ENCODE results near the gene ZKSCAN2. TPM values are rescaled to one million over a fixed set of nuclear protein-coding genes. Genes with fewer than 3 reads are reported as not detected.

The ZKSCAN2 gene
- total RNA-seq (2022; extraction: Qiagen RNA extraction; ENCODE audit: low read depth), result 1.5 to 2.5 TPM (median 2.1 TPM) in 5 replicates

DNA sequence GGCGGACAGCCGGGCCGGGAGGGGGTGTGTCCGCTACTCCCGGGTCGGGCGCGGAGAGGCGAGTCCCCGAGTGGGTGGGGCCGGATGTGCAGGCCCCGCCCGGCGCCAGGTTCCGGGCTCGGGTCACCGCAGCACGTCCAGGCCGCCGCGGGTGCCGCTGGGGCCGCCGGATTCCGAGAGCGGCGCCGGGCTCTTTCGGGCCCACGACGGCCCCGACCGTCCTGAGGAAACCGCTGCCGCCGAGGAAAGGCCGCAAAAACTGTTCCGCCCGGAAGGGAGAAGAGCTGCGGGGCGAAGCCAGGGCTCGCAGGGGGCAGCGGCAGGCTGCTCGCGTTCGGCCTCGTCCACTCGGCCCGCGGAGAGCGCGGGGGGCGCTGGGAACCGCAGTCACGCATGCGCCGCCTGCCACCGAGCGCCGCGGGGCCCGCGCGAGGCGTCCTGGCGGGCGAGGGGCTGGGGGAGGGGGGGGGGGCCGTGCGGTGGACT is at the start of gene ZKSCAN2:
TSS of gene ZKSCAN2 (minus strand) at position 376 of the 486 bp plus-strand sequence. CDS start 718 bp downstream, outside the sequence.

Other genes starting within 250 kb of the ZKSCAN2 start
- gene ARHGAP17, start 242.5 kb downstream of the ZKSCAN2 start, total RNA-seq (2022; extraction: Qiagen RNA extraction; ENCODE audit: low read depth), result 58.8 to 63.7 TPM (median 62.1 TPM) in 5 replicates
- gene LCMT1, start 146.1 kb downstream of the ZKSCAN2 start, total RNA-seq (2022; extraction: Qiagen RNA extraction; ENCODE audit: low read depth), result 38.2 to 44.0 TPM (median 40.8 TPM) in 5 replicates
- not detected in 5 replicates for gene AQP8, start 40.9 kb downstream of the ZKSCAN2 start, total RNA-seq (2022; extraction: Qiagen RNA extraction; ENCODE audit: low read depth)

Data from A549 treated with RU486 at 1 μM for 4 hours (cell line).